ENCODE measurements around the gene RNF123. TPM values are rescaled to one million over a fixed set of nuclear protein-coding genes. Genes with fewer than 3 reads are reported as not detected.

The RNF123 gene
- total RNA-seq, 3 donors from 2014 or later (not counting 1 experiment from before 2014, with no cell fraction given) = 48.5 to 58.7 (median 55.6) TPM

DNA sequence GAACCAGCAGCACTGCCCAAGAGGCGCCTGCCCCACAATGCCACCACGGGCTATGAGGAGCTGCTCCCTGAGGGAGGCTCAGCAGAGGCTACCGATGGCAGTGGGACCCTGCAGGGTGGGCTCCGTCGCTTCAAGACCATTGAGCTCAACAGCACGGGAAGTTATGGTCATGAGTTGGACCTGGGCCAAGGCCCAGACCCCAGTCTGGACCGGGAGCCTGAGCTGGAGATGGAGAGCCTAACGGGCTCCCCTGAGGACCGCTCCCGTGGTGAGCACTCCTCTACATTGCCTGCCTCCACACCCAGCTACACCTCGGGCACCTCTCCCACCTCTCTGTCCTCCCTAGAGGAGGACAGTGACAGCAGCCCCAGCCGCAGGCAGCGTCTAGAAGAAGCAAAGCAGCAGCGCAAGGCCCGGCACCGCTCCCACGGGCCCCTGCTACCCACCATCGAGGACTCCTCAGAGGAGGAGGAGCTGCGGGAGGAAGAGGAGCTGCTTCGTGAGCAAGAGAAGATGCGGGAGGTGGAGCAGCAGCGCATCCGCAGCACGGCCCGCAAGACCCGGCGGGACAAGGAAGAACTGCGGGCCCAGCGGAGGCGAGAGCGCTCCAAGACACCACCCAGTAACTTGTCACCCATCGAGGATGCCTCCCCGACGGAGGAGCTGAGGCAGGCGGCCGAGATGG lies 37.0 kb upstream of the RNF123 start:
- H3K36me3 Mint-ChIP-seq = no peaks in the 10 kb centered on the region
- no peaks in the 10 kb centered on the region for H3K27me3 ChIP-seq (ENCODE audit: control insufficient read depth, insufficient read depth, low read length)
- no peaks in the 10 kb centered on the region for H3K4me1 Mint-ChIP-seq
- no peak for DNase-seq
- H3K4me3 Mint-ChIP-seq = no peak overlapping the region
- H3K4me3 ChIP-seq (ENCODE audit: low read length) = no peak overlapping the region
- intact Hi-C loops (cut with micrococcal nuclease) = no loop called here
- no peaks in the 10 kb centered on the region for H3K9me3 ChIP-seq (ENCODE audit: control insufficient read depth, insufficient read depth, low read length)
- no peaks in the 10 kb centered on the region for H3K27me3 Mint-ChIP-seq (ENCODE audit: low read depth in 2 of 2)
- WGBS (ENCODE audit: insufficient coverage) = 90% methylated on average over 36 of the region's 36 CpGs
- TF ChIP-seq, protein P1, sequence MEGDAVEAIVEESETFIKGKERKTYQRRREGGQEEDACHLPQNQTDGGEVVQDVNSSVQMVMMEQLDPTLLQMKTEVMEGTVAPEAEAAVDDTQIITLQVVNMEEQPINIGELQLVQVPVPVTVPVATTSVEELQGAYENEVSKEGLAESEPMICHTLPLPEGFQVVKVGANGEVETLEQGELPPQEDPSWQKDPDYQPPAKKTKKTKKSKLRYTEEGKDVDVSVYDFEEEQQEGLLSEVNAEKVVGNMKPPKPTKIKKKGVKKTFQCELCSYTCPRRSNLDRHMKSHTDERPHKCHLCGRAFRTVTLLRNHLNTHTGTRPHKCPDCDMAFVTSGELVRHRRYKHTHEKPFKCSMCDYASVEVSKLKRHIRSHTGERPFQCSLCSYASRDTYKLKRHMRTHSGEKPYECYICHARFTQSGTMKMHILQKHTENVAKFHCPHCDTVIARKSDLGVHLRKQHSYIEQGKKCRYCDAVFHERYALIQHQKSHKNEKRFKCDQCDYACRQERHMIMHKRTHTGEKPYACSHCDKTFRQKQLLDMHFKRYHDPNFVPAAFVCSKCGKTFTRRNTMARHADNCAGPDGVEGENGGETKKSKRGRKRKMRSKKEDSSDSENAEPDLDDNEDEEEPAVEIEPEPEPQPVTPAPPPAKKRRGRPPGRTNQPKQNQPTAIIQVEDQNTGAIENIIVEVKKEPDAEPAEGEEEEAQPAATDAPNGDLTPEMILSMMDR (IDR thresholded peaks at IDR 0.05) = no peak
- no peak overlapping the region for H3K27ac Mint-ChIP-seq
- H3K9me3 Mint-ChIP-seq = no peaks in the 10 kb centered on the region
- no peak overlapping the region for H3K27ac ChIP-seq (ENCODE audit: low read length)
- no peak for ATAC-seq
- no peaks in the 10 kb centered on the region for H3K36me3 ChIP-seq (ENCODE audit: control insufficient read depth, insufficient read depth, low read length)
- H3K4me1 ChIP-seq (ENCODE audit: control insufficient read depth, insufficient read depth, low read length) = no peaks in the 10 kb centered on the region

DNA sequence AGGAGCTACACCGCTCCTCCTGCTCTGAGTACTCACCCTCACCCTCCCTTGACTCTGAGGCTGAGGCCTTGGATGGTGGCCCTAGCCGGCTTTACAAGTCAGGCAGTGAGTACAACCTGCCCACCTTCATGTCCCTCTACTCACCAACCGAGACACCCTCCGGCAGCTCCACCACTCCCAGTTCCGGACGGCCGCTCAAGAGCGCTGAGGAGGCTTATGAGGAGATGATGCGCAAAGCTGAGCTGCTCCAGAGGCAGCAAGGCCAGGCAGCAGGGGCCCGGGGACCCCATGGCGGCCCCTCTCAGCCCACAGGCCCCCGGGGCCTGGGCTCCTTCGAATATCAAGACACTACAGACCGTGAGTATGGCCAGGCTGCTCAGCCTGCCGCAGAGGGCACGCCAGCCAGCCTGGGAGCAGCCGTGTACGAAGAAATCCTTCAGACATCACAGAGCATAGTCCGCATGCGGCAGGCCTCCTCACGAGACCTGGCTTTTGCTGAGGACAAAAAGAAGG lies 36.4 kb upstream of the RNF123 start:
- DNase-seq (no peak), ATAC-seq (no peak)
- Mint-ChIP-seq H3K36me3 (no peaks in the 10 kb centered on the region), H3K4me3 (no peak overlapping the region), H3K4me1 (no peaks in the 10 kb centered on the region), H3K27ac (no peak overlapping the region), H3K9me3 (no peaks in the 10 kb centered on the region), H3K27me3 (ENCODE audit: low read depth in 2 of 2) (no peaks in the 10 kb centered on the region)
- no peak overlapping the region for H3K4me3 ChIP-seq (ENCODE audit: low read length)
- 90% methylated on average over 21 of the region's 21 CpGs for WGBS (ENCODE audit: insufficient coverage)
- intact Hi-C loops (cut with micrococcal nuclease) = no loop called here
- H3K9me3 ChIP-seq (ENCODE audit: control insufficient read depth, insufficient read depth, low read length) = no peaks in the 10 kb centered on the region
- H3K4me1 ChIP-seq (ENCODE audit: control insufficient read depth, insufficient read depth, low read length) = no peaks in the 10 kb centered on the region
- TF ChIP-seq, protein P1 (IDR thresholded peaks at IDR 0.05) = no peak
- no peaks in the 10 kb centered on the region for H3K27me3 ChIP-seq (ENCODE audit: control insufficient read depth, insufficient read depth, low read length)
- H3K27ac ChIP-seq (ENCODE audit: low read length) = no peak overlapping the region
- no peaks in the 10 kb centered on the region for H3K36me3 ChIP-seq (ENCODE audit: control insufficient read depth, insufficient read depth, low read length)

DNA sequence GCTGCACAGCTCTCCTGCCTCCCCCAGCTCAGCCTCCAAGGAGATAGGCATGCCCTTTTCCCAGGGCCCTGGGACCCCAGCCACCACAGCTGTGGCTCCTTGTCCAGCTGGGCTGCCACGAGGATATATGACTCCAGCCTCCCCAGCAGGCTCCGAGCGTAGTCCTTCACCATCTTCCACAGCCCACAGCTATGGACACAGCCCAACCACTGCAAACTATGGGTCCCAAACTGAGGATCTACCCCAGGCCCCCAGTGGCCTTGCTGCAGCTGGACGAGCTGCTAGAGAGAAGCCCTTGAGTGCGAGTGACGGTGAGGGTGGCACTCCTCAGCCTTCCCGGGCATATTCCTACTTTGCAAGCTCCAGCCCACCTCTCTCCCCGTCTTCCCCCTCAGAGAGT lies 35.7 kb upstream of the RNF123 start:
- intact Hi-C loops (cut with micrococcal nuclease) = no loop called here
- 87% methylated on average over 8 of the region's 8 CpGs for WGBS (ENCODE audit: insufficient coverage)
- H3K27me3 ChIP-seq (ENCODE audit: control insufficient read depth, insufficient read depth, low read length) = no peaks in the 10 kb centered on the region
- H3K36me3 Mint-ChIP-seq = no peaks in the 10 kb centered on the region
- H3K4me3 ChIP-seq (ENCODE audit: low read length) = no peak overlapping the region
- H3K27ac ChIP-seq (ENCODE audit: low read length) = no peak overlapping the region
- TF ChIP-seq, protein P1 (IDR thresholded peaks at IDR 0.05) = no peak
- H3K36me3 ChIP-seq (ENCODE audit: control insufficient read depth, insufficient read depth, low read length) = no peaks in the 10 kb centered on the region
- no peaks in the 10 kb centered on the region for H3K9me3 Mint-ChIP-seq
- no peaks in the 10 kb centered on the region for H3K4me1 Mint-ChIP-seq
- no peaks in the 10 kb centered on the region for H3K27me3 Mint-ChIP-seq (ENCODE audit: low read depth in 2 of 2)
- H3K4me3 Mint-ChIP-seq = no peak overlapping the region
- H3K4me1 ChIP-seq (ENCODE audit: control insufficient read depth, insufficient read depth, low read length) = no peaks in the 10 kb centered on the region
- no peak for ATAC-seq
- no peak overlapping the region for H3K27ac Mint-ChIP-seq
- H3K9me3 ChIP-seq (ENCODE audit: control insufficient read depth, insufficient read depth, low read length) = no peaks in the 10 kb centered on the region
- DNase-seq = no peak
